ENCODE data around the gene TSPAN16.

Gene TSPAN16

GRCh38 chr19:11295665-11296245 is at the start of gene TSPAN16:
TSPAN16 (plus strand) TSS chr19:11296160; CDS start chr19:11296298, 138 bp downstream.
- DNase-seq (ENCODE audit: low read depth) = no peak

- DNase-seq (ENCODE audit: low read depth) = no peak
Observed at GRCh38 chr19:11246941-11247340, 49.0 kb upstream of the TSPAN16 start.

- DNase-seq (ENCODE audit: low read depth) = no peak
Observed at GRCh38 chr19:11247391-11247790, 48.6 kb upstream of the TSPAN16 start.

GRCh38 chr19:11247934-11248333 is 48.0 kb upstream of the TSPAN16 start:
- DNase-seq (ENCODE audit: low read depth) = no peak

- DNase-seq (ENCODE audit: low read depth) = no peak
Observed at GRCh38 chr19:11248852-11249251, 47.1 kb upstream of the TSPAN16 start.

GRCh38 chr19:11251217-11251616 is 44.7 kb upstream of the TSPAN16 start:
- no peak for DNase-seq (ENCODE audit: low read depth)

- DNase-seq (ENCODE audit: low read depth) = no peak
Observed at GRCh38 chr19:11251650-11252314, 44.2 kb upstream of the TSPAN16 start.

- DNase-seq (ENCODE audit: low read depth) = no peak
Observed at GRCh38 chr19:11252665-11253355, 43.1 kb upstream of the TSPAN16 start.

- no peak for DNase-seq (ENCODE audit: low read depth)
Observed at GRCh38 chr19:11254666-11255065, 41.3 kb upstream of the TSPAN16 start.

- no peak for DNase-seq (ENCODE audit: low read depth)
Observed at GRCh38 chr19:11256189-11256588, 39.8 kb upstream of the TSPAN16 start.

- DNase-seq (ENCODE audit: low read depth) = no peak
Observed at GRCh38 chr19:11257846-11258380, 38.0 kb upstream of the TSPAN16 start.

- no peak for DNase-seq (ENCODE audit: low read depth)
Observed at GRCh38 chr19:11260996-11261395, 35.0 kb upstream of the TSPAN16 start.

GRCh38 chr19:11261431-11261970 is 34.5 kb upstream of the TSPAN16 start:
- DNase-seq (ENCODE audit: low read depth) = no peak

- DNase-seq (ENCODE audit: low read depth) = no peak
Observed at GRCh38 chr19:11261971-11262839, 33.8 kb upstream of the TSPAN16 start, which contains the start of gene DOCK6. DOCK6 (minus strand) TSS chr19:11262524; CDS start chr19:11262440, 84 bp downstream.

GRCh38 chr19:11263726-11264125 is 32.2 kb upstream of the TSPAN16 start:
- DNase-seq (ENCODE audit: low read depth) = no peak

- DNase-seq (ENCODE audit: low read depth) = no peak
Observed at GRCh38 chr19:11264452-11265176, 31.3 kb upstream of the TSPAN16 start.

- no peak for DNase-seq (ENCODE audit: low read depth)
Observed at GRCh38 chr19:11265177-11265784, 30.7 kb upstream of the TSPAN16 start.

GRCh38 chr19:11265785-11266236 is 30.1 kb upstream of the TSPAN16 start:
- no peak for DNase-seq (ENCODE audit: low read depth)

- DNase-seq (ENCODE audit: low read depth) = no peak
Observed at GRCh38 chr19:11267316-11268085, 28.5 kb upstream of the TSPAN16 start.

Measured in fibroblast of the conjunctiva (primary cell).